ENCODE results near the gene PCDHA5. TPM values are rescaled to one million over a fixed set of nuclear protein-coding genes. Genes with fewer than 3 reads are reported as not detected.

Gene PCDHA5
- total and polyA plus RNA-seq, 2 donors (not counting 1 experiment from before 2014, with no cell fraction given), result not detected

GRCh38 chr5:140796718-140797095, 24.7 kb upstream of the PCDHA5 start:
- intact Hi-C loops (cut with micrococcal nuclease), result no loop called here
- H3K27ac ChIP-seq (ENCODE audit: low read length in 2 of 2), result no peak overlapping the region
- no peaks in the 10 kb centered on the region for H3K4me1 ChIP-seq (ENCODE audit: control insufficient read depth in 2 of 2, insufficient read depth in 2 of 2, low read length in 2 of 2)
- no peaks in the 10 kb centered on the region for H3K36me3 ChIP-seq (replicated peaks in 1 of 2; ENCODE audit: control extremely low read depth in 1 of 2, control insufficient read depth in 1 of 2, extremely low read depth in 1 of 2, insufficient read depth in 2 of 2, low read length in 1 of 2)
- Mint-ChIP-seq H3K27ac (no peak overlapping the region), H3K27me3 (peaks cover 17% of the 10 kb centered on the region), H3K4me1 (no peaks in the 10 kb centered on the region), H3K9me3 (ENCODE audit: insufficient read depth) (peaks cover 9% of the 10 kb centered on the region), H3K4me3 (no peak overlapping the region)
- CTCF ChIA-PET, result no interaction called here
- POLR2A ChIA-PET, result no interaction called here
- peaks cover 0 to 26% (median 14%) of the 10 kb centered on the region in 4 experiments for H3K27me3 ChIP-seq (replicated peaks in 1 of 4; ENCODE audit: control extremely low read depth in 1 of 4, control insufficient read depth in 3 of 4, insufficient read depth in 4 of 4, low read length in 3 of 4)
- no peak overlapping the region for H3K9ac ChIP-seq (ENCODE audit: low read length)
- H3K79me2 ChIP-seq (ENCODE audit: control insufficient read depth, insufficient read depth, low read length), result no peaks in the 10 kb centered on the region
- H4K20me1 ChIP-seq (ENCODE audit: control insufficient read depth, insufficient read depth, low read length, poor library complexity, severe bottlenecking), result no peaks in the 10 kb centered on the region
- TF ChIP-seq EZH2 (IDR thresholded peaks at IDR 0.05; ENCODE audit: borderline replicate concordance, insufficient read depth, low read depth, low read length, poor library complexity, severe bottlenecking) (no peak), CTCF (IDR thresholded peaks at IDR 0.05) (no peak)
- no peak overlapping the region for H3K4me2 ChIP-seq (replicated peaks; ENCODE audit: low read depth, low read length, poor library complexity, severe bottlenecking)
- no peak for DNase-seq
- H3K9me3 ChIP-seq (ENCODE audit: control extremely low read depth in 1 of 3, control insufficient read depth in 2 of 3, insufficient read depth in 1 of 3, low read length in 2 of 3), result peaks cover 4 to 39% (median 36%) of the 10 kb centered on the region in 3 donors
- ATAC-seq (ENCODE audit: low read depth), result no peak
- H3K4me3 ChIP-seq (ENCODE audit: control extremely low read depth in 1 of 5, extremely low read depth in 1 of 5, insufficient read depth in 1 of 5, low read depth in 2 of 5, low read length in 4 of 5), result no peak overlapping the region
- H2AFZ ChIP-seq (ENCODE audit: insufficient read depth, low read depth, low read length, poor library complexity, severe bottlenecking), result no peak overlapping the region
- 65% methylated on average over 39 of the region's 39 CpGs for WGBS (ENCODE audit: insufficient coverage)

- intact Hi-C loops (cut with micrococcal nuclease), result no loop called here
- no peak within 1 kb of the TSS for H3K4me2 ChIP-seq (replicated peaks; ENCODE audit: low read depth, low read length, poor library complexity, severe bottlenecking)
- WGBS (ENCODE audit: insufficient coverage), result 38% methylated on average over 21 of the region's 29 CpGs
- POLR2A ChIA-PET, result no interaction called here
- peaks cover 8% of the 10 kb centered on the region for H3K9me3 Mint-ChIP-seq (ENCODE audit: insufficient read depth)
- H3K79me2 ChIP-seq (ENCODE audit: control insufficient read depth, insufficient read depth, low read length), result no peaks in the 10 kb centered on the region
- no peak within 1 kb of the TSS for H2AFZ ChIP-seq (ENCODE audit: insufficient read depth, low read depth, low read length, poor library complexity, severe bottlenecking)
- H3K27ac ChIP-seq (ENCODE audit: low read length in 2 of 2), result no peak within 1 kb of the TSS
- no peaks in the 10 kb centered on the region for H3K36me3 ChIP-seq (replicated peaks in 1 of 2; ENCODE audit: control extremely low read depth in 1 of 2, control insufficient read depth in 1 of 2, extremely low read depth in 1 of 2, insufficient read depth in 2 of 2, low read length in 1 of 2)
- peaks cover 7% of the 10 kb centered on the region for H3K27me3 Mint-ChIP-seq
- H3K4me3 Mint-ChIP-seq, result no peak within 1 kb of the TSS
- H3K27ac Mint-ChIP-seq, result no peak within 1 kb of the TSS
- H3K9ac ChIP-seq (ENCODE audit: low read length), result no peak within 1 kb of the TSS
- no peak for TF ChIP-seq CTCF (IDR thresholded peaks at IDR 0.05)
- TF ChIP-seq EZH2 (IDR thresholded peaks at IDR 0.05; ENCODE audit: borderline replicate concordance, insufficient read depth, low read depth, low read length, poor library complexity, severe bottlenecking), result no peak
- CTCF ChIA-PET, result no interaction called here
- H3K4me1 Mint-ChIP-seq, result no peaks in the 10 kb centered on the region
- ATAC-seq (ENCODE audit: low read depth) (no peak), DNase-seq (no peak)
- no peaks in the 10 kb centered on the region for H3K4me1 ChIP-seq (ENCODE audit: control insufficient read depth in 2 of 2, insufficient read depth in 2 of 2, low read length in 2 of 2)
- no peaks in the 10 kb centered on the region for H4K20me1 ChIP-seq (ENCODE audit: control insufficient read depth, insufficient read depth, low read length, poor library complexity, severe bottlenecking)
- peaks cover 0 to 41% (median 30%) of the 10 kb centered on the region in 3 donors for H3K9me3 ChIP-seq (ENCODE audit: control extremely low read depth in 1 of 3, control insufficient read depth in 2 of 3, insufficient read depth in 1 of 3, low read length in 2 of 3)
- H3K4me3 ChIP-seq (ENCODE audit: control extremely low read depth in 1 of 5, extremely low read depth in 1 of 5, insufficient read depth in 1 of 5, low read depth in 2 of 5, low read length in 4 of 5), result no peak within 1 kb of the TSS
- H3K27me3 ChIP-seq (replicated peaks in 1 of 4; ENCODE audit: control extremely low read depth in 1 of 4, control insufficient read depth in 3 of 4, insufficient read depth in 4 of 4, low read length in 3 of 4), result peaks cover 0 to 12% (median 4%) of the 10 kb centered on the region in 4 experiments
Observed at GRCh38 chr5:140800816-140801493, 20.5 kb upstream of the PCDHA5 start, which contains the start of gene PCDHA3. TSS of gene PCDHA3 (plus strand) at chr5:140801057.
